Measurements from ENCODE around the gene EIF4EBP2.

EIF4EBP2 gene

GRCh38 chr10:70465278-70465677 is 61.3 kb downstream of the EIF4EBP2 start:
- TF ChIP-seq ZFX (IDR thresholded peaks at IDR 0.05) (no peak), CTCF (conservative IDR thresholded peaks at IDR 0.05) (no peak)
- H3K27ac ChIP-seq = no peak overlapping the region

GRCh38 chr10:70465832-70466231 is 61.9 kb downstream of the EIF4EBP2 start:
- TF ChIP-seq CTCF (conservative IDR thresholded peaks at IDR 0.05) (no peak), ZFX (IDR thresholded peaks at IDR 0.05) (no peak)
- no peak overlapping the region for H3K27ac ChIP-seq

- TF ChIP-seq ZFX (IDR thresholded peaks at IDR 0.05) (no peak), CTCF (conservative IDR thresholded peaks at IDR 0.05) (no peak)
- no peak overlapping the region for H3K27ac ChIP-seq
These were observed 63.0 kb downstream of the EIF4EBP2 start for GRCh38 chr10:70466951-70467350.

- no peak overlapping the region for H3K27ac ChIP-seq
- no peak for TF ChIP-seq CTCF (conservative IDR thresholded peaks at IDR 0.05)
- TF ChIP-seq ZFX (IDR thresholded peaks at IDR 0.05) = no peak
These were observed 69.0 kb downstream of the EIF4EBP2 start for GRCh38 chr10:70472799-70473454.

- no peak overlapping the region for H3K27ac ChIP-seq
- TF ChIP-seq CTCF (conservative IDR thresholded peaks at IDR 0.05) (no peak), ZFX (IDR thresholded peaks at IDR 0.05) (no peak)
These were observed 70.8 kb downstream of the EIF4EBP2 start for GRCh38 chr10:70474780-70475179.

- no peak for TF ChIP-seq CTCF (conservative IDR thresholded peaks at IDR 0.05)
- TF ChIP-seq ZFX (IDR thresholded peaks at IDR 0.05) = no peak
- no peak overlapping the region for H3K27ac ChIP-seq
These were observed 71.7 kb downstream of the EIF4EBP2 start for GRCh38 chr10:70475661-70476060.

GRCh38 chr10:70476249-70477035 is 72.5 kb downstream of the EIF4EBP2 start:
- TF ChIP-seq CTCF (conservative IDR thresholded peaks at IDR 0.05) = no peak
- no peak for TF ChIP-seq ZFX (IDR thresholded peaks at IDR 0.05)
- H3K27ac ChIP-seq = no peak overlapping the region
